ENCODE data around the gene FCRL4.

FCRL4 gene

GRCh38 chr1:157597959-157598667, at the start of gene FCRL4:
TSS of gene FCRL4 (minus strand) at chr1:157598085. CDS start at chr1:157597944, 141 bp downstream.
- Histone ChIP-seq H3K79me2 (no peaks in the 10 kb centered on the region), H3K9ac (no peak within 1 kb of the TSS), H3K36me3 (ENCODE audit: control insufficient read depth, insufficient read depth, low read length) (no peaks in the 10 kb centered on the region), H3K4me1 (no peaks in the 10 kb centered on the region), H3K27me3 (ENCODE audit: control insufficient read depth, insufficient read depth, low read length) (no peaks in the 10 kb centered on the region), H3K9me3 (ENCODE audit: control insufficient read depth, low read length) (no peaks in the 10 kb centered on the region), H2AFZ (no peak within 1 kb of the TSS), H3K4me3 (ENCODE audit: low read depth, low read length) (no peak within 1 kb of the TSS), H3K4me2 (ENCODE audit: low read length) (no peak within 1 kb of the TSS), H3K27ac (no peak within 1 kb of the TSS)
- TF ChIP-seq, protein P1, sequence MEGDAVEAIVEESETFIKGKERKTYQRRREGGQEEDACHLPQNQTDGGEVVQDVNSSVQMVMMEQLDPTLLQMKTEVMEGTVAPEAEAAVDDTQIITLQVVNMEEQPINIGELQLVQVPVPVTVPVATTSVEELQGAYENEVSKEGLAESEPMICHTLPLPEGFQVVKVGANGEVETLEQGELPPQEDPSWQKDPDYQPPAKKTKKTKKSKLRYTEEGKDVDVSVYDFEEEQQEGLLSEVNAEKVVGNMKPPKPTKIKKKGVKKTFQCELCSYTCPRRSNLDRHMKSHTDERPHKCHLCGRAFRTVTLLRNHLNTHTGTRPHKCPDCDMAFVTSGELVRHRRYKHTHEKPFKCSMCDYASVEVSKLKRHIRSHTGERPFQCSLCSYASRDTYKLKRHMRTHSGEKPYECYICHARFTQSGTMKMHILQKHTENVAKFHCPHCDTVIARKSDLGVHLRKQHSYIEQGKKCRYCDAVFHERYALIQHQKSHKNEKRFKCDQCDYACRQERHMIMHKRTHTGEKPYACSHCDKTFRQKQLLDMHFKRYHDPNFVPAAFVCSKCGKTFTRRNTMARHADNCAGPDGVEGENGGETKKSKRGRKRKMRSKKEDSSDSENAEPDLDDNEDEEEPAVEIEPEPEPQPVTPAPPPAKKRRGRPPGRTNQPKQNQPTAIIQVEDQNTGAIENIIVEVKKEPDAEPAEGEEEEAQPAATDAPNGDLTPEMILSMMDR (IDR thresholded peaks at IDR 0.05), result no peak

- H2AFZ ChIP-seq, result no peak overlapping the region
- no peak overlapping the region for H3K27ac ChIP-seq
- H3K4me2 ChIP-seq (ENCODE audit: low read length), result no peak overlapping the region
- no peak overlapping the region for H3K9ac ChIP-seq
- H3K27me3 ChIP-seq (ENCODE audit: control insufficient read depth, insufficient read depth, low read length), result no peaks in the 10 kb centered on the region
- H3K9me3 ChIP-seq (ENCODE audit: control insufficient read depth, low read length), result no peaks in the 10 kb centered on the region
- H3K36me3 ChIP-seq (ENCODE audit: control insufficient read depth, insufficient read depth, low read length), result no peaks in the 10 kb centered on the region
- H3K4me1 ChIP-seq, result no peaks in the 10 kb centered on the region
- H3K4me3 ChIP-seq (ENCODE audit: low read depth, low read length), result no peak overlapping the region
- no peaks in the 10 kb centered on the region for H3K79me2 ChIP-seq
- TF ChIP-seq, protein P1 (IDR thresholded peaks at IDR 0.05), result no peak
Measured at GRCh38 chr1:157646144-157646543, 48.3 kb upstream of the FCRL4 start.

DNA sequence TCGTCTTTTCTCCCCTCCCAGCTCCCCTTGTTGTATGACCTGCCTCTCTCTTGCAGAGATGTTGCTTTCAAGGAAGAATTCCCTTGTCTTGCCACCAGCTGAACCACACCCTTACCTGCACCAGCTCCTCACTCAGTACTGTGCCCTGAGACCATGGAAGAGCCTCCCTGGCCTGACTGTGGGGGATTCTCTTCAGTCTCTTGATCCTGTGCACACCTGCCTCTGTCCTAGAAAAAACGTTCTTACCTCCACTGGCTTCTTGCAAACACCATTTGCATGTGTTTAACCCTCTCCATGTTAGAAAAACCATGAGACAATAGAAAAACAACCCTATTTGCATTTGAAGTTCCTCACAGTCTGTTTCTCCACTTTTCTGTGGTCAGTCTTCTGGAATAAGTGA, 43.3 kb upstream of the FCRL4 start:
- Histone ChIP-seq H3K4me3 (ENCODE audit: low read depth, low read length) (no peak overlapping the region), H3K9me3 (ENCODE audit: control insufficient read depth, low read length) (no peaks in the 10 kb centered on the region), H3K27ac (no peak overlapping the region), H3K9ac (no peak overlapping the region), H2AFZ (no peak overlapping the region), H3K4me2 (ENCODE audit: low read length) (no peak overlapping the region), H3K27me3 (ENCODE audit: control insufficient read depth, insufficient read depth, low read length) (no peaks in the 10 kb centered on the region), H3K4me1 (no peaks in the 10 kb centered on the region), H3K79me2 (no peaks in the 10 kb centered on the region), H3K36me3 (ENCODE audit: control insufficient read depth, insufficient read depth, low read length) (no peaks in the 10 kb centered on the region)
- TF ChIP-seq, protein P1 (IDR thresholded peaks at IDR 0.05), result no peak

DNA sequence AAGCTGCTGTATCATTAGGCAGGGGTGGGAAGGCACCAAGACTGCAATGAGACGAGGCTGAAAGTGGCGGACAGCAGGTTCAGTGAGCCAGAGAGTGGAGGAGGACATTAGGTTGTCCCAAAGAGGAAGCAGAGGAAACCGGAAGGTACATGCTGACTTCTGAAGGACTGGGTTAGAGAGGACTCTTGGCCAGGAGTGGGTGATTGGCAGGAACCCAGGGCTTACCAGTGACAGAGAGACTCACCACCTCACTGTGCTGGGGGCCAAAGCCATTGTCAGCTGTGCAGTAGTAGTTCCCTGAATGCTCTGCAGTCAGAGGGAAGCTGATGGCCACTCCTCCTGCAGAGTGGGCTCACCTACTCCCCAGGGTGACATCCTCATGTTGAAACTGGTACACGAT, 41.9 kb upstream of the FCRL4 start:
- H3K4me1 ChIP-seq, result no peaks in the 10 kb centered on the region
- TF ChIP-seq, protein P1 (IDR thresholded peaks at IDR 0.05), result no peak
- H3K9ac ChIP-seq, result no peak overlapping the region
- H2AFZ ChIP-seq, result no peak overlapping the region
- no peaks in the 10 kb centered on the region for H3K27me3 ChIP-seq (ENCODE audit: control insufficient read depth, insufficient read depth, low read length)
- H3K79me2 ChIP-seq, result no peaks in the 10 kb centered on the region
- no peak overlapping the region for H3K4me2 ChIP-seq (ENCODE audit: low read length)
- no peak overlapping the region for H3K27ac ChIP-seq
- H3K4me3 ChIP-seq (ENCODE audit: low read depth, low read length), result no peak overlapping the region
- H3K9me3 ChIP-seq (ENCODE audit: control insufficient read depth, low read length), result no peaks in the 10 kb centered on the region
- no peaks in the 10 kb centered on the region for H3K36me3 ChIP-seq (ENCODE audit: control insufficient read depth, insufficient read depth, low read length)

GRCh38 chr1:157628773-157629172, 30.9 kb upstream of the FCRL4 start:
- Histone ChIP-seq H3K27me3 (ENCODE audit: control insufficient read depth, insufficient read depth, low read length) (no peaks in the 10 kb centered on the region), H3K9ac (no peak overlapping the region), H2AFZ (no peak overlapping the region), H3K27ac (no peak overlapping the region), H3K4me3 (ENCODE audit: low read depth, low read length) (no peak overlapping the region), H3K79me2 (no peaks in the 10 kb centered on the region), H3K4me2 (ENCODE audit: low read length) (no peak overlapping the region), H3K36me3 (ENCODE audit: control insufficient read depth, insufficient read depth, low read length) (no peaks in the 10 kb centered on the region), H3K4me1 (no peaks in the 10 kb centered on the region), H3K9me3 (ENCODE audit: control insufficient read depth, low read length) (no peaks in the 10 kb centered on the region)
- TF ChIP-seq, protein P1 (IDR thresholded peaks at IDR 0.05), result no peak

All from parathyroid adenoma (tissue), 2 donors.